D721Med (cell line): ENCODE data around the gene ORM1.
"Not testable (repeated sequence)": the region's sequence is repeated elsewhere in the genome, so short reads cannot be mapped to it uniquely, and the experiment has no call there.

Experiments used
- DNase-seq: peaks from one replicate; pipeline ENCODE4 v3.0.0; 2011; ENCODE audit warnings: low spot score; ENCODE audit not compliant: insufficient read length
- FAIRE-seq: peaks from 2 replicates; lab custom pipeline; 2011; peaks lifted over from hg19 to GRCh38; lab: Jason Lieb, UNC
- TF ChIP-seq, protein P1 (sequence below): IDR thresholded peaks from 2 replicates; pipeline ENCODE4 v1.5.1; 2012; ENCODE audit warnings: mild to moderate bottlenecking, control low read depth; ENCODE audit not compliant: insufficient read depth; ENCODE audit errors: missing control alignments

ORM1 gene

DNA sequence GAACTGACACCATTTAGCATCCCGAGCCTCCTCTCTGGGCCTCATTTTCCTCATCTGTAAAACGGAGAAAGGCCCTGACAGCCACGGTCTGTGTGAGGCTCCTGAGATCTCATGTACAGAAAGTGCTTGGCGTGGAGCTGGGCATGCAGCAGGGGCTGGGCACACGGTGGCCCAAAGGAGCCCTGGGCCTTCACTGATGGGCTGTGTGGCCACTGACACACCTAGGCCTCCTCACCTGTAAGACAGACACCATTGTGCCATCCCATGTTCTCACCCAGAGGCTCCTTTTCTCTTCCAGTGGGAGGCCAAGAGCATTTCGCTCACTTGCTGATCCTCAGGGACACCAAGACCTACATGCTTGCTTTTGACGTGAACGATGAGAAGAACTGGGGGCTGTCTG is 1.6 kb downstream of the ORM1 start:
- TF ChIP-seq, protein P1, sequence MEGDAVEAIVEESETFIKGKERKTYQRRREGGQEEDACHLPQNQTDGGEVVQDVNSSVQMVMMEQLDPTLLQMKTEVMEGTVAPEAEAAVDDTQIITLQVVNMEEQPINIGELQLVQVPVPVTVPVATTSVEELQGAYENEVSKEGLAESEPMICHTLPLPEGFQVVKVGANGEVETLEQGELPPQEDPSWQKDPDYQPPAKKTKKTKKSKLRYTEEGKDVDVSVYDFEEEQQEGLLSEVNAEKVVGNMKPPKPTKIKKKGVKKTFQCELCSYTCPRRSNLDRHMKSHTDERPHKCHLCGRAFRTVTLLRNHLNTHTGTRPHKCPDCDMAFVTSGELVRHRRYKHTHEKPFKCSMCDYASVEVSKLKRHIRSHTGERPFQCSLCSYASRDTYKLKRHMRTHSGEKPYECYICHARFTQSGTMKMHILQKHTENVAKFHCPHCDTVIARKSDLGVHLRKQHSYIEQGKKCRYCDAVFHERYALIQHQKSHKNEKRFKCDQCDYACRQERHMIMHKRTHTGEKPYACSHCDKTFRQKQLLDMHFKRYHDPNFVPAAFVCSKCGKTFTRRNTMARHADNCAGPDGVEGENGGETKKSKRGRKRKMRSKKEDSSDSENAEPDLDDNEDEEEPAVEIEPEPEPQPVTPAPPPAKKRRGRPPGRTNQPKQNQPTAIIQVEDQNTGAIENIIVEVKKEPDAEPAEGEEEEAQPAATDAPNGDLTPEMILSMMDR, result no peak
- DNase-seq, result no peak
- no peak for FAIRE-seq

DNA sequence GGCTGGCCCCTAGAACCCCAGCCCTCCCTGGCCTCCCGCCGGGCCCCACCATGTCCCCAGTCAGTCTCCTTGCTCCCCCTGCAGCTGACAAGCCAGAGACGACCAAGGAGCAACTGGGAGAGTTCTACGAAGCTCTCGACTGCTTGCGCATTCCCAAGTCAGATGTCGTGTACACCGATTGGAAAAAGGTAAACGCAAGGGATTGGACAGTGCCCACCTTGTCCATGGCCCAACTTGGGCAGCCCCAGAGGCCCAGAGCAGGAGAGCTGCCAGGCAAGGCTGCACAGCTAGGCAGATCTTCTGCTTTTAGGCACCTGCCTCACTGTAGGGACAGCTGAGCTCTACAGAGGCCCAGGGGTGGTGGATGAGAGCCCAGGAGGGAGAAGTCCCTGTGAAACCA is 2.1 kb downstream of the ORM1 start:
- not testable (repeated sequence) for FAIRE-seq, DNase-seq

DNA sequence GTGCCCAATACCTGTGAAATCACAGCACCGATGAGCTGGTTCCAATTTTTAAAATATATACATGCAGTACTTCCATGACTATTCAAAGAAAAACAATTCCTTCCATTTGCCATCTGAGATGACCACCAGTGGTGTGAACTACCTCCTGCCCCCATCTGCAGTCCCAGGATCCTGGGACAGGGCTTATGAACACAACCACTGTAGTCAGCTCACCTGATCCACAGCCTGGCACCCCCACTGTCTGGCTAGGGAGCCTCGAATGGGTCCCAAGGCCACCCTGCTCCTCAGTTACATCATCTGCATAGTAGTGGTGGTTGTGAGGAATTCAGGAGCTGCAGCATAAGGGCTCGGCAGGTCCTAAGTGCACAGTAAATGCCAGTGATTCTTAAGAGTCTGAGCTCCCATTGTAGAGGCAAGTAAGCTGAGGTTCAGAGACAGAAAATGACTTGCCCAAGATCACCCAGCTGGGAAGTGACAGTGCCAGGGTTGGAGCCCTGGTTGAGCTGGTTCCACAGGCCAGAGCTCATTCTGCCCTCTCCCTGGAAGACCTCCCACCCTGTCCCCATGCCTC is 2.9 kb downstream of the ORM1 start:
- not testable (repeated sequence) for DNase-seq, FAIRE-seq

DNA sequence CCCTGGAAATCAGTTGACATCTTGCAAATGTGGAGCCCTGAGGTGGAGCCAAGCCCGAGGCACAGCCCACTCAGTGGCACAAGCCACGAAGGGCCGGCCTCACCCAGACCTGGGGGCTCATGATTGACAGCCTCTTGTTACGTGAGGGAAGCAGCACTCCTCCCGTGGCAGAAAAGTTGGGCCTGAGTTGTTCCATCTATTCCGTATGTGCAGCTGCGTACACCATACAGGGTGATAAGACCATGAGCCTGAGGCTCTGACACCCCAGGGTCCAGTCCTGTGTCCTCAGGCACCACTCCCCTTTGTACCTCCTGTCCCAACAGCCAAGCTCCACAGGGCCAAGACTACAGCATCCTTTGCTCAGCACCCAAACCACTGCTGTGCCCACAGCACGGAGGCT is 4.9 kb downstream of the ORM1 start:
- TF ChIP-seq, protein P1, result no peak
- FAIRE-seq (no peak), DNase-seq (no peak)

DNA sequence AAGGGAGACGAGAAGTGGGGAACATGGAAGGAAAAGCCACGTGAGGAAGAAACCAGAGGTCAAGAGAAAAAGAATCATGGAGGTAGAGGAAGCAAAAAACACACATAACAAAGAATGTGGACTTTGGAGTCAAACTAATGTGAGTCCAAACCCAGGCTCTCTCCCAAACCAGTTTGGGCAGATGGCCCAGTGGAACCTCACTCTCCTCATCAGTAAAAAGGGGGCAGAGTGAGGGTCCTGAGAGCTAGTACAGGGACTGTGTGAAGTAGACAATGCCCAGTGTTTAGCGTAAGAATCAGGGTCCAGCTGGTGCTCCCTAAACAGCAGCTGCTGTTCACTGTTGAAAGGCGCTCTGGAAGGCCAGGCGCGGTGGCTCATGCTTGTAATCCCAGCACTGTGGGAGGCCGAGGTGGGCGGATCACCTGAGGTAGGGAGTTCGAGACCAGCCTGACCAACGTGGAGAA is 5.5 kb downstream of the ORM1 start:
- not testable (repeated sequence) for DNase-seq, FAIRE-seq

DNA sequence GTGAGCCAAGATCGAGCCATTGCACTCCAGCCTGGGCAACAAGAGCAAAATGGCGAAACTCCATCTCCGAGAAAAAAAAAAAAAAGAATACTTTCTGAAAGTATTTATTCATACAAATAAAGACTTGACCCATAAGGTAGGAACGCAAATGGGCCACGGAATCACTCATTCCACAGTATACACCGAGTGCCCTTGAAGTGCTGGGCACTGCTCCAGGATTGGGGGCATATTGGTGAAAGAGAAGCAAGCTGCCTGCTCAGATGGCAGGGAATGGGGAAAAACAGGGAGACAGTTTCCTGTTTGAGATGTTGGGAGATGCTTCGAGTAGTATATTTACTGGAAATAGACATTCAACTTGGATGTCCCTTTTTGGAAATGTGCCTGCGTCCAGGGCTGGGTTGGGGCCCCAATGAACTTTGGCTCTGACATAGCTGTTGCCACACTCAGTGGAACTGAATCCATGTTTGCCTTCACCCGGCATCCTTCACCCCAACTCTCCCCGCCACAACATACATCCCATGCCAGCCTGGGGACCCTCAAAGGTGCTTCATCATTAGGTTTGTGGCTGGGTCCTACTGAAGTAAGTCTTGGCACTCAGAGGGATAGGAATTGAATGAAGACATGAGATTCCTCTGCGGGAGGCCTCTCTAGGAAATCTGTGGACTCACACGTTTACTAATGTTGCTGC is 6.2 kb downstream of the ORM1 start:
- not testable (repeated sequence) for FAIRE-seq

DNA sequence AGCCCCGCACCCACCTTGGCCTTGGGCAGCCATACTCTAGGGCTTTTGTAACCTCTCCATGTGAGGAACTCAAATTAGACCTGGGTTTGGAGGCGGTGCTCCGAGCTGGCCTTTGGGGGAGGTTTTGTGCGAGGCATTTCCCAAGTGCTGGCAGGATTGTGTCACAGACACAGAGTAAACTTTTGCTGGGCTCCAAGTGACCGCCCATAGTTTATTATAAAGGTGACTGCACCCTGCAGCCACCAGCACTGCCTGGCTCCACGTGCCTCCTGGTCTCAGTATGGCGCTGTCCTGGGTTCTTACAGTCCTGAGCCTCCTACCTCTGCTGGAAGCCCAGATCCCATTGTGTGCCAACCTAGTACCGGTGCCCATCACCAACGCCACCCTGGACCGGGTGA is 6.7 kb downstream of the ORM1 start, which contains the start of gene ORM2:
Gene ORM2, plus strand, starts transcription at position 245 of the 398 bp plus-strand sequence. Its CDS starts 36 bp downstream, at position 281.
- not testable (repeated sequence) for FAIRE-seq, DNase-seq

More for the DNA sequence above, 6.2 kb downstream of the ORM1 start:
- DNase-seq, result not testable (repeated sequence)

DNA sequence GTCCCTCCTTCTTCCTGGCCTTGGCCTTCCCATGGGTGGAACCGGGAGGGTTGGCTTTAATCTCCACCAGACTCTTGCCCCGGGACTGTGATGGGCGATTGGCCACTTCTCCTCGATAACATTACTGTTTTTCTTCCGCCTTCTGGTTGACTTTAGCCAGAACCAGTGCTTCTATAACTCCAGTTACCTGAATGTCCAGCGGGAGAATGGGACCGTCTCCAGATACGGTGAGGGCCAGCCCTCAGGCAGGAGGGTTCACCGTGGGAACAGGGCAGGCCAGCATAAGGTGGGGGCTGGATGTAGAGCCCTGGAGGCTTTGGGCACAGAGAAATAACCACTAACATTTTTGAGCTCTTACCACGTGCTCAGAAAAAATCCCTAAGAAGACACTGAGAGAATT is 7.7 kb downstream of the ORM1 start:
- TF ChIP-seq, protein P1, result no peak
- FAIRE-seq, result no peak

DNA sequence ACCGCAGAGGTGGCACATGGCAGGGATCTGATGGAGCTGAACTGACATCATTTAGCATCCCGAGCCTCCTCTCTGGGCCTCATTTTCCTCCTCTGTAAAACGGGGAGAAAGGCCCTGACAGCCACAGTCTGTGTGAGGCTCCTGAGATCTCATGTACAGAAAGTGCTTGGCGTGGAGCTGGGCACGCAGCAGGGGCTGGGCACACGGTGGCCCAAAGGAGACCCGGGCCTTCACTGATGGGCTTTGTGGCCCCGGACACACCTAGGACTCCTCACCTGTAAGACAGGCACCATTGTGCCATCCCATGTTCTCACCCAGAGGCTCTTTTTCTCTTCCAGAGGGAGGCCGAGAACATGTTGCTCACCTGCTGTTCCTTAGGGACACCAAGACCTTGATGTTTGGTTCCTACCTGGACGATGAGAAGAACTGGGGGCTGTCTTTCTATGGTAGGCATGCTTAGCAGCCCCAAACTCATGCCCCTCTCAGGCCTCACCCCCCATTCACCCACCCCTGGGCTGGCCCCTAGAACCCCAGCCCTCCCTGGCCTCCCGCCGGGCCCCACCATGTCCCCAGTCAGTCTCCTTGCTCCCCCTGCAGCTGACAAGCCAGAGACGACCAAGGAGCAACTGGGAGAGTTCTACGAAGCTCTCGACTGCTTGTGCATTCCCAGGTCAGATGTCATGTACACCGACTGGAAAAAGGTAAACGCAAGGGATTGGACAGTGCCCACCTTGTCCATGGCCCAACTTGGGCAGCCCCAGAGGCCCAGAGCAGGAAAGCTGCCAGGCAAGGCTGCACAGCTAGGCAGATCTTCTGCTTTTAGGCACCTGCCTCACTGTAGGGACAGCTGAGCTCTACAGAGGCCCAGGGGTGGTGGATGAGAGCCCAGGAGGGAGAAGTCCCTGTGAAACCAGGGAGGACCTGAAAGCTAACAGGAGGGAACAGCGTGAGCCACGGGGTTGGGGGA is 8.6 kb downstream of the ORM1 start:
- not testable (repeated sequence) for DNase-seq, FAIRE-seq

More for the DNA sequence above, 7.7 kb downstream of the ORM1 start:
- DNase-seq, result no peak

DNA sequence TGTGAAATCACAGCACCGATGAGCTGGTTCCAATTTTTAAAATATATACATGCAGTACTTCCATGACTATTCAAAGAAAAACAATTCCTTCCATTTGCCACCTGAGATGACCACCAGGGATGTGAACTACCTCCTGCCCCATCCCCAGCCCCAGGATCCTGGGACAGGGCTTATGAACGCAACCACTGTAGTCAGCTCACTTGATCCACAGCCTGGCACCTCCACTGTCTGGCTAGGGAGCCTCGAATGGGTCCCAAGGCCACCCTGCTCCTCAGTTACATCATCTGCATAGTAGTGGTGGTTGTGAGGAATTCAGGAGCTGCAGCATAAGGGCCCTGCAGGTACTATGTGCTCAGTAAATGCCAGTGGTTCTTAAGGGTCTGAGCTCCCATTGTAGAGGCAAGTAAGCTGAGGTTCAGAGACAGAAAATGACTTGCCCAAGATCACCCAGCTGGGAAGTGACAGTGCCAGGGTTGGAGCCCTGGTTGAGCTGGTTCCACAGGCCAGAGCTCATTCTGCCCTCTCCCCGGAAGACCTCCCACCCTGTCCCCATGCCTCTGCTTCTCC is 9.7 kb downstream of the ORM1 start:
- DNase-seq, FAIRE-seq: not testable (repeated sequence)

DNA sequence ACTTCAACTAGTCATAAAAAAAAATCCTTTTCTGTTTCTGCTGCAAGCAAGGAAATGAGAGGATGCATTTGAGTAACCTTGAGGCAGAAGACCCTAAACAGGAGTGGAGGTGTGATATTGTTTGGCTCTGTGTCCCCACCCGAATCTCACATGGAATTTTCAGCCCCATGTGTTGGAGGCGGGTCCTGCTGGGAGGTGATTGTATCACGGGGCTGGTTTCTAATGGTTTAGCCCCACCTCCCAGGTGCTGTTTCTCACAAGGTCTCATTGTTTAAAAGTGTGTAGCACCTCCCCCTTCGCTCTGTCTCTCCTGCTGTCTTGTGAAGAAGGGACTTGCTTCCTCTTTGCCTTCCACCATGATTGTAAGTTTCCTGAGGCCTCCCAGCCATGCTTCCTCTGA is 10.8 kb downstream of the ORM1 start:
- DNase-seq, FAIRE-seq: not testable (repeated sequence)
